GM12872 (cell line): ENCODE data around the gene UBAP1.

Experiments used
- TF ChIP-seq, protein P1 (sequence below): IDR thresholded peaks from 3 replicates; pipeline ENCODE4 v1.5.1; 2011; ENCODE audit warnings: low read depth, mild to moderate bottlenecking, low read length, moderate library complexity; ENCODE audit not compliant: insufficient read depth

The UBAP1 gene

GRCh38 chr9:34145165-34145564 lies 33.7 kb upstream of the UBAP1 start:
- TF ChIP-seq, protein P1, sequence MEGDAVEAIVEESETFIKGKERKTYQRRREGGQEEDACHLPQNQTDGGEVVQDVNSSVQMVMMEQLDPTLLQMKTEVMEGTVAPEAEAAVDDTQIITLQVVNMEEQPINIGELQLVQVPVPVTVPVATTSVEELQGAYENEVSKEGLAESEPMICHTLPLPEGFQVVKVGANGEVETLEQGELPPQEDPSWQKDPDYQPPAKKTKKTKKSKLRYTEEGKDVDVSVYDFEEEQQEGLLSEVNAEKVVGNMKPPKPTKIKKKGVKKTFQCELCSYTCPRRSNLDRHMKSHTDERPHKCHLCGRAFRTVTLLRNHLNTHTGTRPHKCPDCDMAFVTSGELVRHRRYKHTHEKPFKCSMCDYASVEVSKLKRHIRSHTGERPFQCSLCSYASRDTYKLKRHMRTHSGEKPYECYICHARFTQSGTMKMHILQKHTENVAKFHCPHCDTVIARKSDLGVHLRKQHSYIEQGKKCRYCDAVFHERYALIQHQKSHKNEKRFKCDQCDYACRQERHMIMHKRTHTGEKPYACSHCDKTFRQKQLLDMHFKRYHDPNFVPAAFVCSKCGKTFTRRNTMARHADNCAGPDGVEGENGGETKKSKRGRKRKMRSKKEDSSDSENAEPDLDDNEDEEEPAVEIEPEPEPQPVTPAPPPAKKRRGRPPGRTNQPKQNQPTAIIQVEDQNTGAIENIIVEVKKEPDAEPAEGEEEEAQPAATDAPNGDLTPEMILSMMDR, result no peak

DNA sequence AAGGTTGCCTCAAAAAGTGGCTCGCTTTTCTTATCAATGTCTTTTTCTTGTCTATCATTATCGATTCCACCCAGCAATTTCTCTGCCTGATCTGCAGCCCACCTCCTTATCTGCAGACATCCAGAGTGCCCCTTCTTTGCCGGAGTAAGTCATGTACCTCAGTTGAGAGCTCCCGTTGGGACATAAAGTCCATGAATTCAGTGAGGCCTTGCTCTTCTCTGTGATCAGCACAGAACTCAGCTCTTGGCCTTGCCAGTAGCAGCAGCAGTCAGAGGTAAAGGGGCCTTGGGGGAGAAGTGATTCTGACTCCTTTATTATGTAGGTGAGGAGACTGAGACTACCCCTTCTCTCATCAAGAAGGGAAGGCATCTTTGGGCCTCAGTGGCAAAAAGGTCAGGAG lies 27.4 kb upstream of the UBAP1 start:
- TF ChIP-seq, protein P1, result no peak

- TF ChIP-seq, protein P1, result no peak
Observed at GRCh38 chr9:34154057-34154456, 24.8 kb upstream of the UBAP1 start.

DNA sequence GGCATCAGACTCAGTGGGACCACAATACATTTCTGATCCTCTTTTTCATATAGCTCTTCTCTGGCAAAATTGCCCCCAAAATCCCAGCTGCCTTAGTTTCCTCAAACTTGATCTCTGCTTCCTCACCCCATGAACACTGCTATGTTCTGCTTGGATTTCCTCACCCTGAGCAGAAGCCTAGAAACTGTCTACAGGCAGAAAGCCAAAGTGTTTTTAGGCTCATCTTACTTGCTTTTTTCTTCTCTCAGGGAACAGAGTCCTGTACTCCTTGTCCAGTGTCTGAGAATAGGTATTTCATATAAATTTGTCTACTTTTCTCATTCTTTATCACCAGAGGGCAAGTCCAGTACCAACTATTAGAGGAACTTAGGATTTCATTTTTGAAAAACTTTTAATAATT lies 21.5 kb upstream of the UBAP1 start:
- TF ChIP-seq, protein P1, result no peak

DNA sequence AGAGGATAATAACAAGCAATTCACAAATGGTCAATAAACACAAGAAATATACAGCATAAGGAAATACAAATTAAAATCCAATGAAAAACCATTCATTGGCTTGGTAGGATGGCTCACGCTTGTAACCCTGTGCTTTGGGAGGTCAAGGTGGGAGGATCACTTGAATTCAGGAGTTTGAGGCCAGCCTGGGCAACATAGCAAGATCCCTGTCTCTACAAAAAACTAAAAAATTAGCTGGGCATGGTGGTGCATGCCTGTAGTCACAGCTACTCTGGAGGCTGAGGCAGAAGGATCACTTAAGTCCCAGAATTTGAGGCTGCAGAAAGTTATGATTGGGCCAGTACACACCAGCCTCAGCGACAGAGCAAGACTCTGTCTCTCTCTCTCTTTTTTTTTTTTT lies 20.9 kb upstream of the UBAP1 start:
- TF ChIP-seq, protein P1, result no peak

DNA sequence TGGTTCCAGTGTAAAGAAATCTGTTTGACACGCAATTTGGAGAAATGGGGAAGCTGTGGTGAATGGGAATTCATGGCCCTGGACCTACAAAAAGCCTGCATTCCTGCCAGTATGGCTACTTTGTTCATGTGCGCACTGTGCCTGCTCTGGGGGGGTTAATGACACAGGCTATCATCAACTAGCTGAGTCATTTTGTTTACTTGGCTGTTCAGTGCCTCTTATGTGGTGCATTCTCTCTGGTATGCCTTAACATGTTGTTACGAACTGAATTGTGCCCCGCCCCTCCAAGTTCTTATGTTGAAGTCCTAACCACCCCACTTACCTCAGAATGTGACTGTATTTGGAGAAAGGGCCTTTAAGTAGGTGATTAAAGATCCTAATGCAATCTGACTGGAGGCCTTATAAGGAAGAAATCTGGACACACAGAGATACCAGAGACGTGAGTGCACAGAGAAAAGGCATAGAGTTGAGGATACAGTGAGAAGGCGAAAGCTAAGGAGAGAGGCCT lies 20.4 kb upstream of the UBAP1 start:
- TF ChIP-seq, protein P1, result no peak

DNA sequence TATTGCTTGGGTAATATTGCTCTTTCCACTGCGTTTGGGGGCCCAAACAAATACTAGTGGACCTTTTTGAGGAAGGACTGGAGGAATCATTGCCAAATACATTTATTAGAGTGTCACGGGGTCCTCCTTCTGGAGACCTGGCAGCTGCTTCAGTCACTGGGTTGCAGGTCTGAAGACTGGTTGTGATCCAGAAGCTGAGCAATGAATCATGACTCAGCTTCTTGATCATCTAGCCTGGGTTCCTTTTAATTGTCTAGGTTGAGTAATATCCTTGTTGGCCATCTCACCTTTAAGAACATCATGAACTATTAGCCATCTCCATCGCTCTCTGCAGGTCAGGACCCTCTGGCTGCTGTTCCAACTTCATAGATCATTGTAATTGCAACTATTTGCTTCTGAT lies 15.4 kb upstream of the UBAP1 start:
- TF ChIP-seq, protein P1, result no peak
